AG04450 (cell line): ENCODE results near the gene CDKAL1. TPM values are rescaled to one million over a fixed set of nuclear protein-coding genes. Genes with fewer than 3 reads are reported as not detected.

Experiments used
- CTCF ChIA-PET: fragments of 300-600, 350-600 bp; formaldehyde crosslinking; extraction: SDS; loops from one replicate; lab custom pipeline; 2022; ENCODE audit warnings: antibody characterized with exemption, inconsistent platforms; lab: Charles Lee
- POLR2A ChIA-PET: fragments of 350-600 bp; formaldehyde crosslinking; extraction: SDS; loops from one replicate; lab custom pipeline; 2021; ENCODE audit warnings: antibody characterized with exemption, inconsistent platforms; lab: Yijun Ruan, JAX
- DNase-seq: peaks from one replicate; pipeline ENCODE4 v3.0.0-alpha.2; 2011; ENCODE audit warnings: low read depth, low spot score
- H3K27ac ChIP-seq: one replicate; pipeline ENCODE4 v1.5.1; 2012; ENCODE audit warnings: low read depth, low read length, control low read depth
- H3K27me3 ChIP-seq: one replicate; pipeline ENCODE4 v1.6.0; 2012; ENCODE audit warnings: low read length; ENCODE audit not compliant: control insufficient read depth, insufficient read depth
- H3K4me3 ChIP-seq: 2 replicates; pipeline ENCODE4 v1.5.1; 2011; ENCODE audit warnings: mild to moderate bottlenecking, low read depth, low read length, control low read depth
- H3K9me3 ChIP-seq: 2 replicates; pipeline ENCODE4 v1.5.1; 2012; ENCODE audit warnings: low read length; ENCODE audit not compliant: control insufficient read depth, insufficient read depth
- polyA plus RNA-seq: library from polyadenylated mRNA; depleted of rRNA; stranded (reverse); fragments of >200 nt; gene quantifications from 2 replicates; pipeline ENCODE4 v1.2.3, GENCODE V29; 2011
- TF ChIP-seq, protein P1 (sequence below): IDR thresholded peaks from 2 replicates; pipeline ENCODE4 v1.5.1; 2011; ENCODE audit warnings: low read depth, low read length, control low read depth, inconsistent platforms

Gene CDKAL1
- polyA plus RNA-seq, 1 experiment = 9.2 TPM

DNA sequence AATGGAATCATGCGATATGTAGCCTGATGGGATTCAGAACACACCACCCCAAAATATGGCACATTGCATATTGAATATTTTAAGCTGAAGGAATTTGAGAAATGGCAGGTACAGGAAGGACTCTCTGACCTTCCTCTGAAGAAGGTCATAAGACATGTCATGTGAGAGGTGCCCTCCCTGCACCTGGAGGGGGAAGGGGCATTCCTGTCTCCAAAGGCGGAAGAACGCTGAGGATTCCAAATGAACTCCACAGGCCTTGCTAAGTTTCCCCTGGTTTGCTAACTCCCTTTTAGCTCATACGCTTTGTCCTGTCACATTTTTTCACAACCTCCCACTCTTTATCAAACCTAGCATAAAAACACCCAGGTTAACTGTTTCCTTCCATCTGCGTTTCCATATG lies 347.8 kb downstream of the CDKAL1 start:
- CTCF ChIA-PET = interaction anchor here (1.0 kb wide), 1 partner anchor 707 kb away, joined by 3 read pairs; no protein-coding TSS in a partner anchor
- H3K9me3 ChIP-seq = no peaks in the 10 kb centered on the region
- no peaks in the 10 kb centered on the region for H3K27me3 ChIP-seq
- no peak for DNase-seq
- no peak overlapping the region for H3K27ac ChIP-seq
- TF ChIP-seq, protein P1, sequence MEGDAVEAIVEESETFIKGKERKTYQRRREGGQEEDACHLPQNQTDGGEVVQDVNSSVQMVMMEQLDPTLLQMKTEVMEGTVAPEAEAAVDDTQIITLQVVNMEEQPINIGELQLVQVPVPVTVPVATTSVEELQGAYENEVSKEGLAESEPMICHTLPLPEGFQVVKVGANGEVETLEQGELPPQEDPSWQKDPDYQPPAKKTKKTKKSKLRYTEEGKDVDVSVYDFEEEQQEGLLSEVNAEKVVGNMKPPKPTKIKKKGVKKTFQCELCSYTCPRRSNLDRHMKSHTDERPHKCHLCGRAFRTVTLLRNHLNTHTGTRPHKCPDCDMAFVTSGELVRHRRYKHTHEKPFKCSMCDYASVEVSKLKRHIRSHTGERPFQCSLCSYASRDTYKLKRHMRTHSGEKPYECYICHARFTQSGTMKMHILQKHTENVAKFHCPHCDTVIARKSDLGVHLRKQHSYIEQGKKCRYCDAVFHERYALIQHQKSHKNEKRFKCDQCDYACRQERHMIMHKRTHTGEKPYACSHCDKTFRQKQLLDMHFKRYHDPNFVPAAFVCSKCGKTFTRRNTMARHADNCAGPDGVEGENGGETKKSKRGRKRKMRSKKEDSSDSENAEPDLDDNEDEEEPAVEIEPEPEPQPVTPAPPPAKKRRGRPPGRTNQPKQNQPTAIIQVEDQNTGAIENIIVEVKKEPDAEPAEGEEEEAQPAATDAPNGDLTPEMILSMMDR = no peak
- no peak overlapping the region for H3K4me3 ChIP-seq
- POLR2A ChIA-PET = no interaction called here

GRCh38 chr6:20885076-20885475 lies 350.8 kb downstream of the CDKAL1 start:
- no peak for DNase-seq
- Histone ChIP-seq H3K27ac (no peak overlapping the region), H3K27me3 (no peaks in the 10 kb centered on the region), H3K9me3 (no peaks in the 10 kb centered on the region), H3K4me3 (no peak overlapping the region)
- TF ChIP-seq, protein P1 = no peak
- POLR2A ChIA-PET = no interaction called here
- CTCF ChIA-PET = no interaction called here

DNA sequence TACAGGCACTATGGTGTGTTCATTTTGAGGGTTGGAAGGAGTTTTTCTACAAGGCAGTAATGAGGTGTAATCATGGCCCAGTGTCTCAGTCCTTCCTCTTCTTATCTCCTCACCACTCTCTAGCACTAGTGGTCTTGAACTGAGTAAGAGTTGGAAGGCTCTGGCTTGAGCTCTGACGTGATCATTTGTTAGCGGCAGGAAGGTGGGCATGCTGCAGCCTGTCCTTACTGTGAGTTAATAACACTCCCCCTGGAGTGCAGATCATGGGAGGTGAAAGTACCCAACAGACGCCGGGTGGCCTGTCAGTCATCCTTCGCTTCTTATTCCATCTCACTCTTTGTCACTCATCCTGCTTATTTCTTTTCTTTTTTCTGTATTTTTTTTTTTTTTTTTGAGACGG lies 356.9 kb downstream of the CDKAL1 start:
- Histone ChIP-seq H3K4me3 (no peak overlapping the region), H3K27ac (no peak overlapping the region), H3K9me3 (no peaks in the 10 kb centered on the region), H3K27me3 (no peaks in the 10 kb centered on the region)
- ChIA-PET POLR2A (no interaction called here), CTCF (no interaction called here)
- TF ChIP-seq, protein P1 = no peak
- no peak for DNase-seq

GRCh38 chr6:20892365-20892764 lies 358.1 kb downstream of the CDKAL1 start:
- no peak for DNase-seq
- ChIA-PET POLR2A (no interaction called here), CTCF (interaction anchor here (0.5 to 0.6 kb wide), 2 partner anchors 11 to 17 kb away, joined by 7 to 8 read pairs; no protein-coding TSS in a partner anchor)
- Histone ChIP-seq H3K9me3 (no peaks in the 10 kb centered on the region), H3K27me3 (no peaks in the 10 kb centered on the region), H3K4me3 (no peak overlapping the region), H3K27ac (no peak overlapping the region)
- TF ChIP-seq, protein P1 = no peak

- ChIA-PET POLR2A (no interaction called here), CTCF (no interaction called here)
- Histone ChIP-seq H3K9me3 (no peaks in the 10 kb centered on the region), H3K27me3 (no peaks in the 10 kb centered on the region), H3K4me3 (no peak overlapping the region), H3K27ac (no peak overlapping the region)
- no peak for DNase-seq
- TF ChIP-seq, protein P1 = no peak
These were observed 359.2 kb downstream of the CDKAL1 start for GRCh38 chr6:20893412-20893811.
